ELR (cell line): ENCODE results near the gene EIF5A.

ENCODE experiments used
- DNase-seq: peaks from one replicate; pipeline ENCODE4 v3.0.0-alpha.2; 2015; ENCODE audit warnings: low read depth

EIF5A gene

GRCh38 chr17:7285679-7286078 lies 21.7 kb upstream of the EIF5A start:
- no peak for DNase-seq

- no peak for DNase-seq
These were observed 18.0 kb upstream of the EIF5A start for GRCh38 chr17:7289256-7290032.

DNA sequence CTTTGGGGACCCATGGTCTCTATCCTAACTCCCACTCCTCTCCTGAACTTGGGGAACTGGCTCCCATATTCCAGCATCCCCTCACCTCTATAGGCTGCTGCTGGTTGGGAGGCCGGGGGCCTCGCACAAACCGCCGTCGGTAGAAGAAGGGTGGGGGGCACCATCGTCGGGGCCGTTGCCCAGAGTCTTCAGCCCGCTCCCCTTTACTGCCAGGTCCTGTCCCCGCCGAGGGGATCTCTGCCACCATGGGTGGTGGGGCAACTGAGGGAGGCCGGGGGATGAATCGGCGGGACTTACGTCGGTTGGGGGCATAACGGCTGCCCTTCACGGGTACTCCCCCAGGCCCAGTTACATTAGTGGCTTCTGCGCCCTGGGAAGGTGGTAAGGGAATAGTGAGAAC lies 17.3 kb upstream of the EIF5A start:
- no peak for DNase-seq

DNA sequence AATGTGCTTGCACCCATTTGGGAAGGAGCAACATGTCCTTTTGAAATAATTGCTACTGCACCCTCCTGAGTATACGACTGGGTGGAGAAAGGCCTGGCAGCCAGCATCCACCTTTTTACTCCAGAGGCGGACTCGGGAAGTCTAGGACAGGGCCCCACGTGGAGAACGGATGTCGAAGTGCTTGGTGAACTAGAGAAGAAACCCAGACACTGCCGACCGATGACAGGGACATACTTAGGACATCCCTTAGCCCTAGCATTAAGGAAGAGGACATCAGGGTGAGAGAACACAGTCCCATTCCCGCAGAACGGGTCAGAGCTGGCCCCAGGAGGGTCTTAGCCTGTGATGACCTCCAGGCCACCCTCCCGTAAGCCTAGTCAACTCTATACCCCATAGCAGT lies 16.7 kb upstream of the EIF5A start:
- DNase-seq = no peak

DNA sequence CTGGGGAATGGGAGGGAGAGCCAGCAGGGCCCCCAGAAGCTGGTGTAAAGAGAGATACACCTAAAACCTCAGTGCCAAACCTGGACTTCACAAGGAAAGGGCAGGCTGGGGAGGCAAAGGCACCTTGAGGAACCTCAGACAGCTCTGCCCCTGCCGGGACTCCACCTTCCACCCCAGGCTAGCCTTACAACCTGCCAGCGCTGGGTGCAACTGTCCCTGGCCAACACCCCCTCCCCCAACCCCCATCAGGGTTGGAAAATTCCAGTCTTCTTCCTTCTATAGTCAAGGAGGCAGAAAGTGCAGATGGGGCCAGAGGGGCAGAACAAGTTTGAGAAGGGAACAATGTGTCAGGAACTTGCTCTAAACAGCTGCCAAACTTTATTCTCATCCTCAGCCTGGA lies 15.2 kb upstream of the EIF5A start:
- DNase-seq = no peak

- DNase-seq = no peak
These were observed 14.7 kb upstream of the EIF5A start for GRCh38 chr17:7292729-7293128.

GRCh38 chr17:7293159-7293558 lies 14.3 kb upstream of the EIF5A start:
- no peak for DNase-seq

DNA sequence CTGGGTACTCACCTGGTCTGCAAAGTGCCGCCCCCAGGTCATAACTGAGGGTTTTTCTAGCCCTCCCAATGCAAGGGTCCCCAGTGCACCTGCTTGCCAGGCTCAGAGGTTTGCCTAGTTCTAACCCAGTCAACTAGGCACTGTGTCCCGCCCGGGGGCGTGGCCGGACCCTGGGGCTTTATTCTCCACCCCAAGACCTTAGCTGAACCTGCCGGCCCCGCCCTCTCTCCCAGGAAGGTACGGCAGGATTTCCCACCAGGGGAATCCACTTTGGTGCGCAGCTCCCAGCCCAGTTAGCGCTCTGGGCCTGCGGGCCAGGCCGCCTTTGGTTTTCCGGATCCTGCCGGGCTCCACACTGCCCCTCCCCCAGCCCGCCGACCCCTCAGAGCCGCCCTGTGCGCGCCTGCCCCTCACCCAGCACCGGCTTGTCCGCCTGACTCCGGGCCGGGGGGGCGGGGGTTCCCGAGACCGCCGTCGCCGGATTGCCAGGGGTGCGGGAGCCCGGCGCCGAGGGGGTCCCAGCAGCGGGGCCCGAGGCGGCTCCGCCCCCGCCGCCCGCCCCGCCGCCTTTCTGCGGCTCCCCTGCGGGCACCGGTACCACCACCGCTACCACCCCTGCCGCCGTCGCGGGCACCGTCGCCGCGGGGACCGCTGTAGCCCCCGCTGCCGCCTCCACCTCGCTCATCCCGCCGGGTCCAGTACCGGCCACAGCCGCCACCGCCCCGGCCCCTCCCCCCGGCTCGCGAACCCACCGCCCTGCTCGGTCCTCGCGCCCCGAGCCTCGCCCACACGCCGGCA lies 13.4 kb upstream of the EIF5A start:
- DNase-seq = no peak

DNA sequence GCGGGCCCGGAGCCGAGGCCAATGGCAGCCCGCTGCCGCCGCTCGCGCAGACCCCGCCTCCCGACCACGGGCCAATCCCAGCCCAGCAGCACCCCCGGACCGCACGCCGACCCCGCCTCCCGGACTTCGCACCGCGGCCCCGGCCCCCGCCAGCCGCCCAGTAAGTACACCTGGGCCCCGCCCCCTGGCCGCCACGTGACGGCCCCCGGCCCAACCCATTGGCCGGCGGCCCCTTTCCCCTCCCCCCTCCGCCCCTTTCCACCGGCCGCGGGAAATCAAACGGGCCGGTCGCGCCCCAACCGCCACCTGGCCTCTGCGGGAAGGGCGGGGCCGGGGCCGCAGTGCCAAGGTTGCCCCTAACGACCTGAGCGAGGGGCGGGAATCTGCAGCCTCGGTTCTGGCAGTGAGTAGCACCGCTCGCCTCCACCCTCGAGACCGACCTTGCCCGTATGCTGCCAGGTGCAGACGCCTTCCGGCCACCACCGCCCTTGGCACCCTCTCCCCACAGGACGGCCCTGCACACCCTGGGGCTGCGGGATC lies 12.7 kb upstream of the EIF5A start, which contains the start of gene YBX2:
YBX2 (minus strand) TSS at position 26 of the 540 bp plus-strand sequence. CDS start 139 bp downstream, outside the sequence.
- peak; percentile 35 for DNase-seq

DNA sequence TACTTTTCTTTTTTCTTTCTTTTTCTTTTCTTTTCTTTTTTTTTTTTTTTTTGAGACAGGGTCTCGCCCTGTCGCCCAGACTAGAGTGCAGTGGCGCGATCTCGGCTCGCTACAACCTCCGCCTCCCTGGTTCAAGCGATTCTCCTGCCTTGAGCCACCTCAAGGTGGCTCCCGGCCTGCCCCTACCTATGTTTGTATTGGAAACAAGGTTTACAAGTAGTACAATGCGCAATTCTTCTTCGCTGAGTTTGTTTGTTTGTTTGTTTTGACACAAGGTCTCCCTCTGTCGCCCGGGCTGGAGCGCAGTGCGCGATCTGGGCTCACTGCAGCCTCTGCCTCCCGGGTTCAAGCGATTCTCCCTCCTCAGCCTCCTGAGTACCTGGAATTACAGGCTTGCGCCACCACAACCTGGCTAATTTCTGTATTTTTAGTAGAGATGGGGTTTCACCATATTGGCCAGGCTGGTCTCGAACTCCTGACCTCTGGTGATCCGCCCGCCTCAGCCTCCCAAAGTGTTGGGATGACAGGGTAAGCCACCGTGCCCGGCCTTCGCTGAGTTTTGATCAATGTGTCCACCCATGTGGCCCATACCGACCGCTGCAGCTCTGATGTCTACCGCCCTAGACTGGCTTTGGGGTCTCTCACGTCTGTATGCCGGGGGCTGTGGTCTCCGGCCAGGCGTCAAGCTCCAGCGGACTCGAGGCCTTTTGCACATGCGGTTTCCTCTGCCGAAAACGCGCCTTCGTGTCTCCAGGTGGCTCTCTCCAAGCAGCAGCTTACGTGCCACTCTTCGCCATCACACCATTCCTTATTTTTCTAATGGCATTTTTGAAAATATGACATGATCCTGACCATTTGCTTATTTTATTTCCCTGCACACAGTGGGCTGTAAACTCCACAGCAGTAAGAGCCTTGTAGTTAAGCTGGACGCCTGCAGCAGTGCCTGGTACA lies 11.9 kb upstream of the EIF5A start:
- DNase-seq = no peak

- DNase-seq = peak; percentile 89
These were observed 11.1 kb upstream of the EIF5A start for GRCh38 chr17:7296189-7296861.

DNA sequence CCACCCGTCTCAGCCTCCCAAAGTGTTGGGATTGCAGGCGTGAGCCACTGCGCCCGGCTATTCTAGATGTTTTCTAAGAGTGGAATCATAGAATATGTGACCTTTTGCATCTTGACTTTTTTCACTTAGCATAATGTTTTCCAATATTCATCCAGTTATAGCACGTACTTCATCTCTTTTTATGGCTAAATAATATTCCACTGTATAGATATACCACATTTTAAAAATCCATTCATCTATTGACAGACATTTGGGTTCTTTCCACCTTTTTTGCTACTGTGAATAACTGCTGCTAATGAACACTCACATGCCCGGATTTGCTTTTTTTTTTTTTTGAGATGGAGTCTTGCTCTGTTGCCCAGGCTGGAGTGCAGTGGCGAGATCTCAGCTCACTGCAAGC lies 3.2 kb upstream of the EIF5A start:
- DNase-seq = no peak

DNA sequence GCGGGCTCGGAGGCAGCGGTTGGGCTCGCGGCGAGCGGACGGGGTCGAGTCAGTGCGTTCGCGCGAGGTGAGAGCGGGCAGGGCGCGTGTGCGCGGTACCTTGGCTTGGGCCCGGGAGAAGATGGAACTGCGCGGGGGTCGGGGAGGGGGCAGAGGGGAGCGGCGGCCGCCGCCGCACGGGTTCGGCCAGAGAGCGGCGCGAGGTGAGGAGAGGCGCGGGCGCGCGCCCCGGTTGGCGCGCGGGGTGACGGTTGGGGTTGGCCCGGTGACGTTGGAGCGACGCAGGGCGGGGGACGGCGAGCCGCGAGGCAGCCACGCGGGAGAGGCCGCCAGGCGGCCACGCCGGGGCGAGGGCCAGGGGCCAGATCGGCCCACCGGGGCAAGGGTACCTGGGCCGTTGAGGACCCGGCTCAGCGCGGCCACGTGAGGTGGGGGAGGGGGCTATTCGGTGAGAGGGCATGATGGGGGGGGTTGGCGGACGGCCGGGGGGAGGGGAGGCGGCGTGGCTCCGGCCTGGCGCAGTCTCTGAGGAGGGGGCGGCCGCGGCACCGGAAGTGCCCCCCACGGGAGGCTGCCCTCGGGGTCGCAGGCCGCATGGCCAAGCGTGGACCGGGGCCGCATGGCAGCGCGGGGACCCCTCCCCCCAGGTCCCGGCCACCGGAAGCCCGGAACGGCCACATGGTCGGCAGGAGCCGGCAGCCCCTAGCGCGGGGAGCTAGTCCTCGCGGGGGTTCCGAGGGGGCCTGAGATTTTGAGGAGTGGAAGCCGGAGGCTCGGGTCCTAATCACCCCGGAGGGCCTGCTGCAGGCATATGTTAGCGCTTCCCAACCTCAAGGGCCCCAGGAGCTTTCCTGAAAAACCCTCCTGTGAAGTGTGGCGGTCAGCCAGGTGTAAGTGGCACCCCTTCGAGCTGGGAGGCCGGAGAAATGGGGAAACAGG lies 527 bp downstream of the EIF5A start:
- DNase-seq = peak; percentile 57

DNA sequence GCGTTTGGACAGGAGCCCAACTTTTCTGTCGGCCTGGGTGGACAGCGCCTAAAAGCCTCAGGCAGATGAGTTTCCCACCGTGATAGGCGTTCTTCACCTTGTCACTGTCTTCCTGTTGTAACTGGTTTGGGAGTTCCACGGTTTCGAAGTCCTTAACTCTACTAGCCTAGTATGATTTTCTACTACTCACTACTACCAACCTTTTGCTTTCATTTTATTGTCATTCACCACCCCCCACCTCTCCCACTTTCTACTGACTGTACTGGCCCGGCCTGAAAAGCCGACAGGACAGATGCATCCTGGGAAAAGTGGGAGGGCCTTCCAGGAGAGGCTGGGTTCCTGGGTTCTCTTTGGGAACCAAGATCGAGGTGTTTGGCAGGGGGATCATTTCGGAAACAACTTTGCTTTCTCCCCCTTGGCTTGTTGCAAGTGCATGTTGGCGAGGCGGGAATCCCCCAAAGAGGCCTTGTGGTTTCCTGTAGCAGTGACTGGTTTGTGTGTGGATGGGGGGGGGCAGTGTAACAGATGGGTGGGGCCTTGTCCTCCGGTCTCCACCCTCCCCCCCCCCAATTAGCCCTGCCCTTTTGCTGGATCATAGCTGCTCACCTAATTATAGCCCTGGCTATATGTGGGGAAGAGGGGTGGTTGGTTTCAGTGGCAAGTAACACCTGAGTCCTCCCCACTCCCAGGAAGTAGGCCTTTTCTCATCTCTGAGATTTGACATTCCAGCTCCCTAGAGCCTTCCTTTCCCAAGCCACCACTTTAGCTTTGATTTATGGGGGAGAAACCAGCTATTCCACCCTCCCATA lies 1.4 kb downstream of the EIF5A start:
- peak; percentile 89 for DNase-seq

DNA sequence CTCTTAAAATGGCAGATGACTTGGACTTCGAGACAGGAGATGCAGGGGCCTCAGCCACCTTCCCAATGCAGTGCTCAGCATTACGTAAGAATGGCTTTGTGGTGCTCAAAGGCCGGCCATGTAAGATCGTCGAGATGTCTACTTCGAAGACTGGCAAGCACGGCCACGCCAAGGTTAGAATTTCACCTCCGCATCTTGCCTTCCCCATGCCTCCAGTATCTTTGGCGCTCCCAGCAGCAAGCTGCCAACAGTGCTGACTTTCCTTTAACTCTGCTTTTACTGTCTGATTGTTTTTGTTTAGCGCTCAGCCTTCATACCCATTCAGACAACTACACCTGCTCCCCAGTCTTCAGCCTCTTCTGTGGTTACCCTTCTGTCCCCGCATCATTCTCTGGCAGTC lies 2.2 kb downstream of the EIF5A start:
- no peak for DNase-seq

DNA sequence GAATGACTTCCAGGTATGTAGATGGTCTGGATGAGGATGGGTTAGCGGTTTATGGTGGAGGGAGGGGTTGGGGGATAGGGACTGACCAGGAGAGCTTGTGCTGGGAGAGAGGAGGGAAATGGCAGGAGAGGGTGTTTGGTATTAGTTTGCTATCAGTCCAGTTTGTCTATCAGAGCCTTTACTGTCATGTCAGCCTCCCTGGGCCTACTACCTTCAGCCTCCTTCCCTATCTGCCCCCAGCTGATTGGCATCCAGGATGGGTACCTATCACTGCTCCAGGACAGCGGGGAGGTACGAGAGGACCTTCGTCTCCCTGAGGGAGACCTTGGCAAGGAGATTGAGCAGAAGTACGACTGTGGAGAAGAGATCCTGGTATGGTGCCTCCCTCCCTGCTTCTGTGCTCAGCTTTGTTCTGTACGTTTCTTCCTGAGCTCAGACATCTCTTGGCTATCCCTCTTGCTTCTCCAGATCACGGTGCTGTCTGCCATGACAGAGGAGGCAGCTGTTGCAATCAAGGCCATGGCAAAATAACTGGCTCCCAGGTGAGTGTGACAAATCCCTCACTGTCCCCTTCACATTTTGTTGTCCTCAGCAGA lies 3.8 kb downstream of the EIF5A start:
- DNase-seq = no peak

GRCh38 chr17:7312432-7313087 lies 5.1 kb downstream of the EIF5A start:
- no peak for DNase-seq
